GM19193 (cell line): ENCODE measurements around the gene ADCYAP1R1.

Source experiments
- POLR2A ChIP-seq: IDR thresholded peaks from 4 replicates; pipeline ENCODE4 v1.6.1; 2011; ENCODE audit not compliant: insufficient read depth, insufficient read length; ENCODE audit errors: extremely low read depth

Gene ADCYAP1R1

GRCh38 chr7:31027161-31027965 is 24.7 kb upstream of the ADCYAP1R1 start:
- TF ChIP-seq POLR2A = no peak

GRCh38 chr7:31028006-31028405 is 24.1 kb upstream of the ADCYAP1R1 start:
- TF ChIP-seq POLR2A = no peak

GRCh38 chr7:31028417-31028992 is 23.6 kb upstream of the ADCYAP1R1 start:
- no peak for TF ChIP-seq POLR2A

GRCh38 chr7:31029251-31030042 is 22.7 kb upstream of the ADCYAP1R1 start:
- TF ChIP-seq POLR2A = no peak

GRCh38 chr7:31033674-31034300 is 18.3 kb upstream of the ADCYAP1R1 start:
- no peak for TF ChIP-seq POLR2A

- TF ChIP-seq POLR2A = no peak
These were observed 15.2 kb upstream of the ADCYAP1R1 start for GRCh38 chr7:31036924-31037323.

- TF ChIP-seq POLR2A = no peak
These were observed 9.0 kb upstream of the ADCYAP1R1 start for GRCh38 chr7:31043051-31043471.

GRCh38 chr7:31044529-31044928 is 7.6 kb upstream of the ADCYAP1R1 start:
- TF ChIP-seq POLR2A = no peak

DNA sequence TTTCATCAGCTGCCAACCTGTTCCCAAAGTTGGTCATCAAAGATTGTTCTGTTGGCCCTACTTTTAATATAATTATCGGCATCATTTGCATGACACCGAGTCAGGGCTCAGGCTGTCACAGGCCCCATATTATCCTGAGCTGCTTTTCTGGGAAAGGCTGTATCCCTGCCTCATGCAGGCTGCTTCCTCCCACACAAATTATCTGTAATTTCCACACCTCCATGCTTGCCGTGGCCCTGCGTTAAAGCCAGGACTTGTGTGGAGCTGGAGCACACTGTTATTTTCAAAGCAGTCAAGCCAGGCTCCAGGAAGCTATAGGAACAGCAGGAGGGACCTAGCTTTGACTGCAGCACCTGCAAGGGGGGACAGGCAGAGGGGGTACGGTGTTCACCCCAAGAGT is 5.4 kb upstream of the ADCYAP1R1 start:
- TF ChIP-seq POLR2A = no peak

- TF ChIP-seq POLR2A = no peak
These were observed 4.6 kb upstream of the ADCYAP1R1 start for GRCh38 chr7:31047313-31048146.

DNA sequence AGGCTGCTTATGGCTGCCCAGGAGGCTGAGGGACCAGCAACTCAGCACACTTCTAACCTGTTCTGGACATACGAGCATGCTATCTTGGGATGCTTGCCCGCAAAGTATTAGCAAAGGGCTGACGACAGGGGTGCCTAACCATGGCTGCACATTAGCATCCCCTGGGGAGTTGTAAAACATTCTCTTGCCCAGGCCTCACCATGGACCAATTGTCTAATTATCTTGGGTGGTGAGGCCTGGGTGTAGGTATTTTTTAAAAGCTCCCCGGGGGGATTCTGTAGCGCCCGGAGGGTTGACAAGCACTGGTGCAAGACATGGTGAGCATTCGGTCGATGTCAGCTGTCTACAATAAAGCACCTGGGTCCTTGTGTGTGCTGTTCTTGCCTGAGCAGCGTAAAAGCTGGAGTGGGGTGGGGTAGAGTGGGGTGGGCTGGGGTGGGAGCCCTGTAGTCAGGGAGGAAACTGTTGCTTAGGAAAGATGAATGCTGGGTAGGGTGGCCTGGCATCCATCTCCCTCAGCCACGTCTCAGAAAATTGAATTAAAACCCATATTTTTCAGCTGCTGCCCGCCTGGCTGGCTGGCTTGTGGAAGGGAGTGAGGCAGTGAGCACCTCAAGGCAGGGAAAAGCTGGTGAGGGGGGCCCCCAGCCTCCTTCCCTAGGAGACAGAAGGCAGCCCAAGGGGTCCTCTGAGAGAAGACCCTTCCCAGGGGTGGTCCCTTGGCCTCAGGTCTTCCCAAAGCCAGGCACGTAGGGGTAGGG is 2.9 kb upstream of the ADCYAP1R1 start:
- no peak for TF ChIP-seq POLR2A

DNA sequence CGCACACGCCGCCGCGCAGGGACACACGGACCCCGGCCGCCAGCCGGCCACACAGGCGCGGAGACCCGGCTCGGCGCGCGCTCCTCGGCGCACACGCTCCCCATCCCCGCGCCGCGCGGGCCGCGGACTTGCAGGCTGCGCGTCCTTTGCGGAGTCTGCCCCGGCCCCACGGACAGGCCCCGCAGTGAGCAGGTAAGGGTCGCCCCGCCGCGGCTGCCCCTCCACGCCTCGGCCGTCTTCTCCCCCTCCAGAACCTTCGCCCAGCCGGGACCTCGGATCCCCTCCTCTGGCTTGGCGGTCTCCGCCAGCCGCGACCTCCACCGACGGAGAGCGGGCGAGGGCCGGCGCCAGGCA is 356 bp downstream of the ADCYAP1R1 start:
- no peak for TF ChIP-seq POLR2A

DNA sequence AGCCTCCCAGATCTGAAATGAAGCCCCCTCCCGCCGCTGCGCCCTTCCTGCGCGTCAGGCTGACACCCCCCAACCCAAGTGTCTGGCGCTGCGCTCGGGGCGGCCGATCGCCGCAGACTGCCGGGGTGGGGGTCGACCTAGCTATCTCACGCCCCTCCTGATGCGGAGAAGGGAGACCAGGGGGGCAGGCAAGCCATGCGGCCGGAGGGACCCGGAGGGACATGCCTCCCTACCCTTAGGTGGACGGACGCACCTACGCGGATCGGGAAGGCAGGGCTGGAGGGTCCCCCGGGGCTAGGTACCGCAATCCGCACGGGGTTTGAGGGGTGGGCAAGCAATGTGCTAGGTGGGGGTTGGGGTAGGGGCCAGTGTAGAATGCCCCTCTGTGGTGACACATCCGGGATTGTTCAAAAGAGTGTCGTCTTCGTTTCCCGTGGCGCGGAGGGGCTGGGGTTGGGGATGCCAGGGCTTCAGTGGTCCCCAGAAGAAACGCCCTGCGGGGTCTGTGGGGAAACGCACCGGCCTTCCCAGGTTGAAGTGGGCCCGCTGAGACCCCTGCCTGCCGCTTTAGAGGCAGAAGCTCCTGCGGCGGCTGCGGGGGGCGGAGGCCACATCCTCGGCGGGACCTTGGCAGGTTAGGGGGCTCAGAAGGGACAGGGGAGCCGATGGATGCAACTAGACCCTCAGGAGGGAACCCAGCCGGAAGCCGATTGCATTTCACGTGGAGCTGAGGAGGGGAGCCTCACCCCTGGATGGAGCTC is 913 bp downstream of the ADCYAP1R1 start:
- no peak for TF ChIP-seq POLR2A

GRCh38 chr7:31053986-31054385 is 1.9 kb downstream of the ADCYAP1R1 start:
- no peak for TF ChIP-seq POLR2A
